Activated CD8-positive, alpha-beta T cell treated with anti-CD3 and anti-CD28 coated beads, Interleukin-2, amount 10 ng/mL, durations not matched to agents 7 days and 5 days (primary cell): ENCODE data around the gene GOLGA3. TPM values are rescaled to one million over a fixed set of nuclear protein-coding genes. Genes with fewer than 3 reads are reported as not detected.
A peak's percentile ranks its signal among the peaks of the same experiment; 100 is the strongest.
"Not testable (repeated sequence)": the region's sequence is repeated elsewhere in the genome, so short reads cannot be mapped to it uniquely, and the experiment has no call there.

Experiments
- ATAC-seq: fragments of 150-1000 bp; cut with Tn5 transposase; one replicate; pipeline ENCODE4 v1.10.0; 2021; ENCODE audit warnings: moderate library complexity
- CTCF ChIA-PET: fragments of 350-600 bp; sonication (Branson Sonifier 250); formaldehyde crosslinking; loops from one replicate; lab custom pipeline; 2021; ENCODE audit warnings: antibody characterized with exemption; lab: Charles Lee
- POLR2A ChIA-PET: fragments of 350-600 bp; sonication (Branson Sonifier 250); formaldehyde crosslinking; loops from one replicate; lab custom pipeline; 2021; ENCODE audit warnings: antibody characterized with exemption; lab: Charles Lee
- DNase-seq: peaks from one replicate; pipeline ENCODE4 v3.0.0-alpha.2; 2020
- H3K27ac Mint-ChIP-seq: one replicate; pipeline ENCODE4 v1.8.0; 2021; ENCODE audit warnings: mild to moderate bottlenecking, mixed read lengths
- H3K27me3 Mint-ChIP-seq: one replicate; pipeline ENCODE4 v1.8.0; 2021; ENCODE audit warnings: low read depth, mixed read lengths
- H3K36me3 Mint-ChIP-seq: one replicate; pipeline ENCODE4 v1.8.0; 2021; ENCODE audit warnings: low read depth, mixed read lengths
- H3K4me1 Mint-ChIP-seq: one replicate; pipeline ENCODE4 v1.8.0; 2021; ENCODE audit warnings: low read depth, mixed read lengths
- H3K4me3 Mint-ChIP-seq: one replicate; pipeline ENCODE4 v1.8.0; 2021; ENCODE audit warnings: mild to moderate bottlenecking, mixed read lengths
- H3K9me3 Mint-ChIP-seq: one replicate; pipeline ENCODE4 v1.8.0; 2022; ENCODE audit warnings: mixed read lengths; ENCODE audit not compliant: insufficient read depth
- total RNA-seq, 2 experiments: library from RNA; stranded (reverse); gene quantifications; one replicate each; pipeline ENCODE4 v1.2.3, GENCODE V29; 2021

The GOLGA3 gene
- total RNA-seq, 2 experiments from 2014 or later: 63.7 to 69.3 TPM

DNA sequence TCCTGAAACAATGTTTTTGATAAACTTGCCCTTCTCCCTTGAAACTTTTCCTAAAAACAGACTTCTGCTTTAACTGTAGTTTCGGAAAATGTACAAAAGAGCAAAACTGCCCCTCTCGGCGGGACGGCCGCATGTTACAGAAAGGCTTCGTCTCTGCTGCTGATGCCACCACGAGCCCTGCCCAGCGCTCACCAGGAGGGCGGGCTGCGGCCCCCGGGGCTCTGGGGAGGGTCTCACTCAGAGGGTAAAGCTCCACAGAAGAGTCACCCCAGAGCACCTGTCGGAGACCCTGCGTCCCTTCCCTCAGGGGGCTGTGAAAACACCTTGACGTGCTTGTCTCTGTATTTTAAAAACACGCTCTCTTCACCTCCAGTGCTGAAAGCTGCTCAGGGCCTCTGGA is 12.5 kb upstream of the GOLGA3 start:
- Mint-ChIP-seq H3K36me3 (peaks cover 60% of the 10 kb centered on the region), H3K4me3 (no peak overlapping the region)

DNA sequence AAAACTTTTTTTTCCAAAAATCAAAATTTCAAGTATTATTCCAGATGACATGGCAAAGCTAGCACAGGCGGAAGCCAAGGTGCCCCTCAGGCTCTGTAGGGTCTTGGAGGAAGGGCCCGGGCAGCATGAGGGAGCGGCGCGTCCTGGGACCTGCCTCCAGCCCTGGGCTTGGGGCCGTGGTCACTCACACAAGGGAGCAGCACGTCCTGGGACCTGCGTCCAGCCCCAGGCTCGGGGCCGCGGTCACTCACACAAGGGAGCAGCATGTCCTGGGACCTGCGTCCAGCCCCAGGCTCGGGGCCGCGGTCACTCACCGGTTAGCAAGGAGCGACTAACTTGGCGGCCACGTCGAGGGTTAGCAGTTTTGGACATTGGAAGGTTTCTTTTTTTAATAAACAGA is 11.9 kb upstream of the GOLGA3 start:
- no peaks in the 10 kb centered on the region for H3K27me3 Mint-ChIP-seq
- ChIA-PET CTCF (no interaction called here), POLR2A (no interaction called here)
- ATAC-seq: no peak
- H3K36me3 Mint-ChIP-seq: peaks cover 55% of the 10 kb centered on the region
- H3K4me1 Mint-ChIP-seq: peaks cover 35% of the 10 kb centered on the region
- H3K9me3 Mint-ChIP-seq: no peaks in the 10 kb centered on the region
- no peak overlapping the region for H3K4me3 Mint-ChIP-seq
- no peak for DNase-seq
- no peak overlapping the region for H3K27ac Mint-ChIP-seq

More for the DNA sequence above, 12.5 kb upstream of the GOLGA3 start:
- POLR2A ChIA-PET: no interaction called here
- CTCF ChIA-PET: no interaction called here
- ATAC-seq: no peak
- no peaks in the 10 kb centered on the region for H3K27me3 Mint-ChIP-seq
- no peak for DNase-seq
- no peak overlapping the region for H3K27ac Mint-ChIP-seq
- H3K9me3 Mint-ChIP-seq: no peaks in the 10 kb centered on the region
- H3K4me1 Mint-ChIP-seq: peaks cover 34% of the 10 kb centered on the region

DNA sequence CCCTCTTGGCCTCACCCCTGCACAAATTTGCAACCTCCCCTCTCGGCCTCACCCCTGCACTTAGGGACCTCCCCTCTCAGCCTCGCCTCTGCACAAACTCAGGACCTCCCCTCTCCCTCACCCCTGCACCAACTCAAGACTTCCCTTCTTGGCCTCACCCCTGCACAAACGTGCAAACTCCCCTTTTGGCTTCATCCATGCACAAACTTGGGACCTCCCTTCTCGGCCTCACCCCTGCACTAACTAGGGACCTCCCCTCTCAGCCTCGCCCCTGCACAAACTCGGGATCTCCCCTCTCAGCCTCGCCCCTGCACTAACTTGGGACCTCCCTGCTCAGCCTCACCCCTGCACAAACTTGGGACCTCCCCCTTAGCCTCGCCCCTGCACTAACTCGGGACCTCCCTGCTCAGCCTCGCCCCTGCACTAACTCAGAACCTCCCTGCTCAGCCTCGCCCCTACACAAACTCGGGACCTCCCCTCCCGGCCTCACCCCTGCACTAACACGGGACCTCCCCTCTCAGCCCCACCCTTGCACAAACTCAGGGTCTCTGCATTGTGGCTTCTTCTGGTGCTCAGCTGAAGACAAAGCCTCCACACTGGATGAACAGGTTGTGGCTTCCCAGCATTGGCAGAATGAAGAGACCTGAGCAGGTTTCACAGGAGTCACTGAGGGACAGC is 11.0 kb upstream of the GOLGA3 start:
- ATAC-seq (no peak), DNase-seq (no peak)
- CTCF ChIA-PET: interaction anchor here (1.8 kb wide), 1 partner anchor 65 kb away, joined by 9 read pairs; no protein-coding TSS in a partner anchor
- H3K9me3 Mint-ChIP-seq: no peaks in the 10 kb centered on the region
- no peak overlapping the region for H3K27ac Mint-ChIP-seq
- peaks cover 58% of the 10 kb centered on the region for H3K36me3 Mint-ChIP-seq
- POLR2A ChIA-PET: no interaction called here
- peaks cover 44% of the 10 kb centered on the region for H3K4me1 Mint-ChIP-seq
- no peaks in the 10 kb centered on the region for H3K27me3 Mint-ChIP-seq
- H3K4me3 Mint-ChIP-seq: no peak overlapping the region

DNA sequence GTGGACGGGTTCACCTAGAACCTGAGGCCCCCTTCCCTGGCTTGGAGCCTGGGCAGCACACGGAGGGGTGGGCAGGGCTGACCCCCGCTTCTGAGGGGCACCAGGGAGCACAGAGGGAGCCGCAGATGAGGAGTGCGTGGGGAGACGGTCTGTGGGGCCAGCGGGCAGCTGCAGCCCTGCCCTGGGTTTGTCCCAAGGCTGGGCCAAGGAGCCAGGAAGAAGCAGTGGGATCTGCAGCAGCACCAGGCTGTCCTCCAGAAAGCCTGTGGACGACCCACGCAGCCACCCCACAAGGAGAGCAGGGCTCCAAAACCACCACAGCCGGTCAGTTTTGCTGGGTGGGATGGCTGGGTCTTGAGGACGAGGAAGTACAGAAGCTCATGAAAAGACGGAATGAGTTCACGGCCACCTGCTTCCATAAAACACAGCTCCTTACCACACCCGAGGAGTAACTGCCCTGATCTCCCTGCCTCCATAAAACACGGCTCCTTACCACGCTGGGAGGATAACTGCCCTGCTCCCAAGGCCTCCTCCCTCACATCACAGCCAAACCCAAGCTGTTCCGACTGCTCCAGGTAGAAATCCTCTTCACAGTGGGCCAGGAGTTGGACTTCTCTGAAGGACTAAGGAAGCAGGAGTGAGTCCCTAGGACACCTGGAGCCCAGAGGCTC is 9.9 kb upstream of the GOLGA3 start:
- ATAC-seq (no peak), DNase-seq (no peak)
- H3K9me3 Mint-ChIP-seq: no peaks in the 10 kb centered on the region
- H3K27ac Mint-ChIP-seq: no peak overlapping the region
- H3K27me3 Mint-ChIP-seq: no peaks in the 10 kb centered on the region
- POLR2A ChIA-PET: no interaction called here
- no peak overlapping the region for H3K4me3 Mint-ChIP-seq
- peaks cover 65% of the 10 kb centered on the region for H3K36me3 Mint-ChIP-seq
- H3K4me1 Mint-ChIP-seq: peaks cover 55% of the 10 kb centered on the region
- CTCF ChIA-PET: interaction anchor here (1.8 kb wide), 1 partner anchor 66 kb away, joined by 9 read pairs; no protein-coding TSS in a partner anchor

DNA sequence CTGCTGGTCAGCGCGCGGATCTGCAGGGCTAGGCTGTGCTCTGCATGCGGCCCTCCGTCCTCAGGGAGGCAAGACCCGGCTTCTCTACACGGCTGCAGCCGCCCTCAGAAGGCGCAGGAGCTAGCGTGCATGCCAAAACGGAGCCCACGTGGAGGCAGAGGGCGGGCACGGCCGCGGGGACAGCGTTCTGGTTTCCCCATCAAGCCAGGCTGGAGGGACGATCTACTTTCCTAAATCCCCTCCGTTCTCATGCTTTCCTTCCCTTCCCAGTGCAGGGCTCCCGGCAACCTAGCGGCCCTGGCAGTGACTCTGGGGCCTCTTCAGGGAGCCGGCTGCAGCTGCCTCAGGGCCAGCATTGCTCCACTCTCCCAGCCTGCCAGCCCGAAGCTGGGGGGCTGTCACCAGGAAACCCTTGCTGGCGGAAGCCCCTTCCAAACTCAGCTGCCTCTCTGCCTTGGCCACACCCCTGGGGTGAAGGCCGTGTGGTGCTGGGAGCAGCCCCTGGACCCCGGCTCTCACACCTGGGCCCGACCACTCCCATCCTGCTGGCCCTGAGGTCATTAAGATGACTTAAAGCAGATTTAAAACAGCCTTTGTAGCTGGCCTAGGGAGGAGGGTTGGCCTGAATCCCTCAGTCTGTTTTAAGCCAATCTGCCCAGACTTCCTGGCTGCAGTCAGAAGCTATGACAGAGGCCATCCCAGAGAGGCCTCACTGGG is 9.2 kb upstream of the GOLGA3 start:
- POLR2A ChIA-PET: no interaction called here
- peaks cover 67% of the 10 kb centered on the region for H3K36me3 Mint-ChIP-seq
- H3K4me3 Mint-ChIP-seq: no peak overlapping the region

DNA sequence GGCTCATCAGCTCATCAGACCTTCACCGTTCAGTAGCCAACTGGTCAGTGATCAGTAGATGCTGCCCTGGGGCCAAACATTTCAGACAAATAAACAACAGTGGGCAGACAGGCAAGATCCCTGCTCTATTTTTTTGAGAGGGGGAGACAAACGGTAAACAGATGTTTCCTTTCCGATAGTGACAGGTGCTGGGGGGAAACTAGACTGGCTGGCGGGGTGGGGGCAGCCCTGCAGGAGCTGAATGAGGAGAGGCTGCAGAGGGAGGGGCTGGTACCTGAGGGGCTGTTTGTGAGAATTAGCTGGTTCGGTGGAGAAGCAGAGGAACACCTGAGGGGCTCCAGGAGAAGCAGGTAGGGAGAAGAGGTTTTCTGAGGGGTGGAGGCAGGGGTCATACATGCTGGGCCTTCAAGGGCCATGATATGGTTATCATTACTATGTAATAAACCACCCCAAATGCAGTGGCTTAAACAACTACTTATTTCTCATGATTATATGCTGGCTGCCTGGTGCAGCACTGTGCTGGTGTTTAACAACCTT is 8.2 kb upstream of the GOLGA3 start:
- ATAC-seq (peak; percentile 5), DNase-seq (no peak)
- H3K36me3 Mint-ChIP-seq: peaks cover 66% of the 10 kb centered on the region

More for the DNA sequence above, 9.2 kb upstream of the GOLGA3 start:
- DNase-seq (no peak), ATAC-seq (no peak)
- Mint-ChIP-seq H3K27me3 (no peaks in the 10 kb centered on the region), H3K9me3 (no peaks in the 10 kb centered on the region), H3K4me1 (peaks cover 62% of the 10 kb centered on the region), H3K27ac (peak overlapping the region; percentile 93)
- CTCF ChIA-PET: interaction anchor here (1.8 kb wide), 1 partner anchor 67 kb away, joined by 9 read pairs; no protein-coding TSS in a partner anchor

DNA sequence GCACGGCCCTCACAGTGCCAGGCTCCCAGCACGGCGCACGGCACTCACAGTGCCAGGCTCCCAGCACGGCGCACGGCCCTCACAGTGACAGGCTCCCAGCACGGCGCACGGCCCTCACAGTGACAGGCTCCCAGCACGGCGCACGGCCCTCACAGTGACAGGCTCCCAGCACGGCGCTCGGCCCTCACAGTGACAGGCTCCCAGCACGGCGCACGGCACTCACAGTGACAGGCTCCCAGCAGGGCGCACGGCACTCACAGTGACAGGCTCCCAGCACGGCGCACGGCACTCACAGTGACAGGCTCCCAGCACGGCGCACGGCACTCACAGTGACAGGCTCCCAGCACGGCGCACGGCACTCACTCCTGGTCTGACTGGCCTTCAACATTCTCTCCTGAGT is 7.6 kb upstream of the GOLGA3 start:
- CTCF ChIA-PET, H3K9me3 Mint-ChIP-seq, H3K27me3 Mint-ChIP-seq, POLR2A ChIA-PET, ATAC-seq: not testable (repeated sequence)
- Mint-ChIP-seq H3K4me1 (peaks cover 66% of the 10 kb centered on the region), H3K36me3 (peaks cover 68% of the 10 kb centered on the region), H3K4me3 (peak overlapping the region; percentile 77), H3K27ac (peak overlapping the region; percentile 93)
- DNase-seq: peak; percentile 31

More for the DNA sequence above, 8.2 kb upstream of the GOLGA3 start:
- CTCF ChIA-PET: no interaction called here
- Mint-ChIP-seq H3K4me3 (peak overlapping the region; percentile 77), H3K27ac (peak overlapping the region; percentile 93), H3K4me1 (peaks cover 66% of the 10 kb centered on the region), H3K27me3 (no peaks in the 10 kb centered on the region), H3K9me3 (no peaks in the 10 kb centered on the region)
- POLR2A ChIA-PET: interaction anchor here (0.6 kb wide), 1 partner anchor 51 kb away, joined by 4 read pairs; the partner anchor contains the start of gene CHFR

DNA sequence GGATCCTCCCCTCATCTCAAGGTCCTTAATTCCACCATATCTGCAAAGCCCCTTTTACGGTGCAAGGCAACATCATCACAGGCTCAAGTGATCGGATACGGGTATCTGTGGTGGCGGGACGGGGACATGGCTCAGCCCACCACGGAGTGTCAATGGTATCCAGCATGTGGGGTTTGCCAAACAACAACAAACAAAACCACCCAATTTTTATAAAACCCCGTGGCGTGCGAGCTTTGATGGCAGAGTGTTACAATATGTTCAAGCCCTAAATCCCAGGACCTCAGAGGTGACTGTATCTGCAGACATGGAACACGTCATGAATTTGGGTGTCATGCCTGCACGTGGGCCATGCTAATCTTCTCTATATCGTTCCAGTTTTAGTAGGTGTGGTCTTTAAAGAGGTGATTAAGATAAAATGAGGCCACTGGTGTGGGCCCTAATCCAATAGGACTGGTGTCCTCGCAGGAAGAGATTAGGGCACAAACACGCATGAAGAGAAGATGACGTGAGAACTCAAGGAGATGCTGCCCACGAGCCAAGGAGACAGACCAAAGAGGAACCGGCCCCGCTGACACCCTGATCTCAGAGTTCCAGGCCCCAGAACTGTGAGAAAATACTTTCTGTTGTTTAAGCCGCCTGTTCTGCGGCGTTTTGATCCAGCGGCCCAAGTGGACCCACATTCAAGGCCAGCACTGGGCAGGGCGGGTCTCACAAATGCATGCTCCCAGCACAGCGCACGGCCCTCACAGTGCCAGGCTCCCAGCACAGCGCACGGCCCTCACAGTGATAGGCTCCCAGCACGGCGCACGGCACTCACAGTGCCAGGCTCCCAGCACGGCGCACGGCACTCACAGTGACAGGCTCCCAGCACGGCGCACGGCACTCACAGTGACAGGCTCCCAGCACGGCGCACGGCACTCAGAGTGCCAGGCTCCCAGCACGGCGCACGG is 6.7 kb upstream of the GOLGA3 start:
- ATAC-seq (no peak), DNase-seq (no peak)
- no peaks in the 10 kb centered on the region for H3K9me3 Mint-ChIP-seq
- H3K4me1 Mint-ChIP-seq: peaks cover 66% of the 10 kb centered on the region
- peaks cover 63% of the 10 kb centered on the region for H3K36me3 Mint-ChIP-seq
- peak overlapping the region; percentile 95 for H3K27ac Mint-ChIP-seq
- POLR2A ChIA-PET: interaction anchor here (1.8 kb wide), 1 partner anchor 73 kb away, joined by 6 read pairs; no protein-coding TSS in a partner anchor
- peak overlapping the region; percentile 53 for H3K4me3 Mint-ChIP-seq
- H3K27me3 Mint-ChIP-seq: no peaks in the 10 kb centered on the region
- CTCF ChIA-PET: interaction anchor here (2.3 kb wide), 1 partner anchor 70 kb away, joined by 24 read pairs; no protein-coding TSS in a partner anchor

DNA sequence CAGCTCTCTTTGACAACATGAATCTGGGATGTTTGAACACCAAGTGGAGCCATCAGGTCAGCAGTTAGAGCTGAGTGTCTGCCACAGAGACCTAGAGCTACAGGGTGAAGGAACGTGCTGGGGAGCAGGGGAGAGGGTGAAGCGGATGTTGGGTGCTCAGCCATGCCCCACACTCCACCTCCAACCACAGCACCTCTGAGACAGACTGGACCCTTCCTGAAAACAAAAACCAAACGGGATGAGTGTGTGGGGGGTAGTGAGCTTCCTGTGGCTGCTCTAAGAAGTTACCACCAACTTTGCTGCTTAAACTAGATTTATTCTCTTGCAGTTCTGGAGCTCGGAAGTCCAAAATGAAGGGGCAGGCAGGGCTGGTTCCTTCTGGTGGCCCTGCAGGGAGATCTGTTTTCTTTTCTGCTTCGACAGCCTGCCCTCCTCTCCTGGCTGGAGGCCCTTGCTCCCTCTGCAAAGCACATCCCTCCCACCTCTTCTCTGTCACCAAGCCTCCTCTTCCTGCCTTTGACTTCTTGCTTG is 5.6 kb upstream of the GOLGA3 start:
- DNase-seq: peak; percentile 79
- peaks cover 58% of the 10 kb centered on the region for H3K36me3 Mint-ChIP-seq
- peak; percentile 72 for ATAC-seq
- peak overlapping the region; percentile 53 for H3K4me3 Mint-ChIP-seq
- H3K27ac Mint-ChIP-seq: peak overlapping the region; percentile 95
- ChIA-PET POLR2A (interaction anchor here (0.6 to 1.8 kb wide), 8 partner anchors 15 to 74 kb away, joined by 3 to 6 read pairs (median 4); no protein-coding TSS in a partner anchor), CTCF (interaction anchor here (0.8 to 2.3 kb wide), 5 partner anchors 13 to 71 kb away, joined by 3 to 24 read pairs (median 5); no protein-coding TSS in a partner anchor)
- peaks cover 66% of the 10 kb centered on the region for H3K4me1 Mint-ChIP-seq
- no peaks in the 10 kb centered on the region for H3K27me3 Mint-ChIP-seq
- H3K9me3 Mint-ChIP-seq: no peaks in the 10 kb centered on the region

DNA sequence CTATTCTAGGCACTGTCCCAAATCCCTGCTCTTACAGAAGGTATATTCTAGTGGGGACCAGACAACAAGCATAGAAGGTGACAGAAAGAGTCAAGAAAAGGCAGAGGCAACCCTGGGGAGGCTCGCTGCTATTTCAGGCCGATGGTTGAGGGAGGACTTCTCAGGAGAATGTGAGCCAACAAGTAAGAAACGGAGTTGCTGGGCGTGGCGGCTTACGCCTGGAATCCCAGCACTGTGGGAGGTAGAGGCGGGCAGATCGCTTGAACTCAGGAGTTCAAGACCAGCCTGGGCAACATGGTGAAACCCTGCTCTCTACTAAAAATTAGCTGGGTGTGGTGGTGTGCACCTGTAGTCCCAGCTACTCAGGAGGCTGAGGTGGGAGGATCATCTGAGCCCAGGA is 4.7 kb upstream of the GOLGA3 start:
- H3K9me3 Mint-ChIP-seq: no peaks in the 10 kb centered on the region
- peak overlapping the region; percentile 53 for H3K4me3 Mint-ChIP-seq
- H3K27ac Mint-ChIP-seq: peak overlapping the region; percentile 95
- peaks cover 62% of the 10 kb centered on the region for H3K4me1 Mint-ChIP-seq
- no peak for ATAC-seq
- H3K27me3 Mint-ChIP-seq: no peaks in the 10 kb centered on the region
- POLR2A ChIA-PET: interaction anchor here (0.7 to 1.8 kb wide), 5 partner anchors 14 to 75 kb away, joined by 3 to 6 read pairs (median 4); no protein-coding TSS in a partner anchor
- CTCF ChIA-PET: interaction anchor here (1.1 to 2.3 kb wide), 4 partner anchors 23 to 72 kb away, joined by 3 to 24 read pairs (median 5); no protein-coding TSS in a partner anchor
- DNase-seq: no peak
- peaks cover 53% of the 10 kb centered on the region for H3K36me3 Mint-ChIP-seq
